Activated T-helper 17 cell treated with anti-CD3 and anti-CD28 coated beads, Interleukin-2, amount 50 U/mL, for 72 hours (primary cell): ENCODE measurements around the gene LRP10. TPM values are rescaled to one million over a fixed set of nuclear protein-coding genes. Genes with fewer than 3 reads are reported as not detected.
"Not testable (repeated sequence)": the region's sequence is repeated elsewhere in the genome, so short reads cannot be mapped to it uniquely, and the experiment has no call there.

Experiments used
- ATAC-seq: fragments of 150-1000 bp; cut with Tn5 transposase; replicated peaks from 2 replicates; pipeline ENCODE4 v1.10.0; 2021; ENCODE audit warnings: mild to moderate bottlenecking, moderate library complexity
- H3K27ac Mint-ChIP-seq: one replicate; pipeline ENCODE4 v1.8.0; 2022; ENCODE audit warnings: mixed read lengths
- H3K27me3 Mint-ChIP-seq: one replicate; pipeline ENCODE4 v1.8.0; 2022; ENCODE audit warnings: mixed read lengths
- H3K36me3 Mint-ChIP-seq: one replicate; pipeline ENCODE4 v1.8.0; 2022; ENCODE audit warnings: low read depth, mild to moderate bottlenecking, mixed read lengths
- H3K4me1 Mint-ChIP-seq: one replicate; pipeline ENCODE4 v1.8.0; 2022; ENCODE audit warnings: mixed read lengths
- H3K4me3 Mint-ChIP-seq: one replicate; pipeline ENCODE4 v1.8.0; 2022; ENCODE audit warnings: mild to moderate bottlenecking, mixed read lengths
- H3K9me3 Mint-ChIP-seq: one replicate; pipeline ENCODE4 v1.8.0; 2022; ENCODE audit warnings: mixed read lengths
- total RNA-seq, 2 donors: library from RNA; stranded (reverse); gene quantifications; one replicate each; pipeline ENCODE4 v1.2.3, GENCODE V29; 2022

The LRP10 gene
- total RNA-seq, 2 donors from 2014 or later = 61.3 to 78.1 TPM

GRCh38 chr14:22848351-22849164 is 23.0 kb upstream of the LRP10 start:
- peak overlapping the region; percentile 9 for H3K27ac Mint-ChIP-seq
- H3K9me3 Mint-ChIP-seq = no peaks in the 10 kb centered on the region
- H3K27me3 Mint-ChIP-seq = peaks cover 9% of the 10 kb centered on the region
- no peaks in the 10 kb centered on the region for H3K36me3 Mint-ChIP-seq
- H3K4me3 Mint-ChIP-seq = no peak overlapping the region
- ATAC-seq = no peak
- H3K4me1 Mint-ChIP-seq = peaks cover 10% of the 10 kb centered on the region

- H3K4me1 Mint-ChIP-seq = peaks cover 10% of the 10 kb centered on the region
- H3K4me3 Mint-ChIP-seq = no peak overlapping the region
- H3K9me3 Mint-ChIP-seq = no peaks in the 10 kb centered on the region
- H3K27ac Mint-ChIP-seq = no peak overlapping the region
- peaks cover 9% of the 10 kb centered on the region for H3K27me3 Mint-ChIP-seq
- no peaks in the 10 kb centered on the region for H3K36me3 Mint-ChIP-seq
- ATAC-seq = no peak
Measured at GRCh38 chr14:22849212-22849819, 22.2 kb upstream of the LRP10 start.

GRCh38 chr14:22850944-22851764 is 20.4 kb upstream of the LRP10 start:
- no peaks in the 10 kb centered on the region for H3K36me3 Mint-ChIP-seq
- H3K4me3 Mint-ChIP-seq = peak overlapping the region; percentile 50
- peaks cover 11% of the 10 kb centered on the region for H3K4me1 Mint-ChIP-seq
- peak; percentile 91 for ATAC-seq
- no peaks in the 10 kb centered on the region for H3K9me3 Mint-ChIP-seq
- peaks cover 5% of the 10 kb centered on the region for H3K27me3 Mint-ChIP-seq
- peak overlapping the region; percentile 56 for H3K27ac Mint-ChIP-seq

- H3K27me3 Mint-ChIP-seq, H3K36me3 Mint-ChIP-seq, H3K9me3 Mint-ChIP-seq, H3K27ac Mint-ChIP-seq, H3K4me3 Mint-ChIP-seq, ATAC-seq: not testable (repeated sequence)
- H3K4me1 Mint-ChIP-seq = peaks cover 13% of the 10 kb centered on the region
Measured at GRCh38 chr14:22852178-22852577, 19.4 kb upstream of the LRP10 start.

DNA sequence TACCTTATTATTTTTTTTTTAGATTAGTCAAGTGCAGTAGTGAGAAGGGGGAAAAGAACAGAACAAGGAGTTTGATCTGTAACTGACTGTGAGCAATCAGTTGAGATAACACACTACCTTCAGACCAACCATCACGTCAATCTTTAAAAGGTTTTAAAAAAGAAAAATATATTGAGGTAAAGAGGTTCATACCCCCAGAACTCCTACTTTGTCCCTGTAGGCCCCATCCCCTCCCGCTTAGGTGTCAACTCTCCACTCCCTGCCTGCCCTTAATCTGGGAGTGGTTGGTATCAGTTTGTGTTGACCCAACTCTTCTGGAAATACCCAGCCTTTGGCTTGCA is 19.0 kb upstream of the LRP10 start:
- peaks cover 13% of the 10 kb centered on the region for H3K4me1 Mint-ChIP-seq
- H3K9me3 Mint-ChIP-seq = no peaks in the 10 kb centered on the region
- no peak for ATAC-seq
- peak overlapping the region; percentile 80 for H3K4me3 Mint-ChIP-seq
- H3K27ac Mint-ChIP-seq = peak overlapping the region; percentile 82
- peaks cover 5% of the 10 kb centered on the region for H3K27me3 Mint-ChIP-seq
- H3K36me3 Mint-ChIP-seq = no peaks in the 10 kb centered on the region

- H3K36me3 Mint-ChIP-seq = no peaks in the 10 kb centered on the region
- H3K4me3 Mint-ChIP-seq = peak overlapping the region; percentile 80
- H3K27ac Mint-ChIP-seq = peak overlapping the region; percentile 82
- H3K4me1 Mint-ChIP-seq = peaks cover 15% of the 10 kb centered on the region
- ATAC-seq = peak; percentile 70
- H3K9me3 Mint-ChIP-seq = no peaks in the 10 kb centered on the region
- peaks cover 5% of the 10 kb centered on the region for H3K27me3 Mint-ChIP-seq
Measured at GRCh38 chr14:22852940-22853767, 18.4 kb upstream of the LRP10 start.

DNA sequence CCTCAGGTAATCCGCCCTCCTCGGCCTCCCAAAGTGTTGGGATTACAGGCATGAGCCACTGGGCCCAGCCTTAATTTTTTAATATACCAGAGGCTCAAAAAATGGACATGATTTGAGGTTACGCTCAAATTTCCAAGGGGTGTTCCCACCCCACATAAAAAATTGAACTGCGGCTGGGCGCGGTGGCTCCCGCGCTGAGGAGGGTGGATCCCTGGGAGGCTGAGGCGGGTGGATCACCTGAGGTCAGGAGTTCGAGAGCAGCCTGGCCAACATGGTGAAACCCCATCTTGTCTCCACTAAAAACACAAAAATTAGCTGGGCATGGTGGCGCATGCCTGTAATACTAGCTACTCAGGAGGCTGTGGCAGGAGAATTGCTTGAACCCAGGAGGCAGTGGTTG is 17.2 kb upstream of the LRP10 start:
- not testable (repeated sequence) for H3K36me3 Mint-ChIP-seq, H3K27ac Mint-ChIP-seq, H3K27me3 Mint-ChIP-seq, H3K9me3 Mint-ChIP-seq, ATAC-seq, H3K4me3 Mint-ChIP-seq
- peaks cover 22% of the 10 kb centered on the region for H3K4me1 Mint-ChIP-seq

- Mint-ChIP-seq H3K4me1 (peaks cover 22% of the 10 kb centered on the region), H3K27me3 (peaks cover 5% of the 10 kb centered on the region), H3K9me3 (no peaks in the 10 kb centered on the region), H3K36me3 (no peaks in the 10 kb centered on the region), H3K4me3 (no peak overlapping the region), H3K27ac (no peak overlapping the region)
- no peak for ATAC-seq
Measured at GRCh38 chr14:22854963-22855724, 16.4 kb upstream of the LRP10 start.

- Mint-ChIP-seq H3K9me3 (no peaks in the 10 kb centered on the region), H3K36me3 (no peaks in the 10 kb centered on the region), H3K4me1 (peaks cover 18% of the 10 kb centered on the region), H3K27me3 (peaks cover 5% of the 10 kb centered on the region), H3K4me3 (no peak overlapping the region), H3K27ac (no peak overlapping the region)
- ATAC-seq = no peak
Measured at GRCh38 chr14:22856428-22856827, 15.1 kb upstream of the LRP10 start.

DNA sequence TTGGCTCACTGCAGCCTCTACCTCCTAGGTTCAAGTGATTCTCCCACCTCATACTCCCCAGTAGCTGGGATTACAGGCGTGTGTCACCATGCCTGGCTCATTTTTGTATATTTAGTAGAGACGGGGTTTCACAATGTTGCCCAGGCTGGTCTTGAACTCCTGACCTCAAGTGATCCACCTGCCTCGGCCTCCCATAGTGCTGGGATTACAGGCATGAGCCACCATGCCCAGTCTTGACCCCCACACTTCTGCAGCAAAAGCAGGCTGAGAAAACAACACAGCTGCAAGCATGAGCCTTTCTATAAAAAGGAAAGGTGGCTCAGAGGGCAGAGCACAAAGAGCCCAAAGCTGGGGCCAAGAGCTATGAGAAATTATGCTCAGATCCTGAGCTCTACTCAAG is 11.2 kb upstream of the LRP10 start:
- H3K27ac Mint-ChIP-seq, H3K27me3 Mint-ChIP-seq, ATAC-seq, H3K36me3 Mint-ChIP-seq, H3K9me3 Mint-ChIP-seq, H3K4me3 Mint-ChIP-seq: not testable (repeated sequence)
- H3K4me1 Mint-ChIP-seq = peaks cover 12% of the 10 kb centered on the region

DNA sequence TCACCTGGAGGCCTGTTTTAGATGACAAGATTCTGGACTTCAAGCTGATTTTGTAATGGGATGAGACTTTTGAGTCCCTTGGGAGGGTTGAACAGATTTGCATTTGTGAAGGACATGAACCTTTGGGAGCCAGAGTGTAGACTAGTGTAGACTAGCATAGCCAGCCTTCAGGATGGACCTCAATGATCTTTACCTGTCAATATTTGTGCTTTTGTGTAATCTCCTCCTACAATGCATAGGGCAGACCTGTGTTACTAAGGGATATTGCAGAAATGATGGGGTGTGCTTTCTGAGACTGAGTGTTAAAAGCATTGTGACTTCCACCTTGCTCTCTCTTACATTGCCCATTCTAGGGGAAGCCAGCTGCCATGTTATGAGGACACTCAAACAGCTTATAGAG is 9.9 kb upstream of the LRP10 start:
- no peak for ATAC-seq
- Mint-ChIP-seq H3K4me3 (no peak overlapping the region), H3K9me3 (no peaks in the 10 kb centered on the region), H3K27me3 (no peaks in the 10 kb centered on the region), H3K4me1 (peaks cover 12% of the 10 kb centered on the region), H3K27ac (no peak overlapping the region), H3K36me3 (no peaks in the 10 kb centered on the region)

DNA sequence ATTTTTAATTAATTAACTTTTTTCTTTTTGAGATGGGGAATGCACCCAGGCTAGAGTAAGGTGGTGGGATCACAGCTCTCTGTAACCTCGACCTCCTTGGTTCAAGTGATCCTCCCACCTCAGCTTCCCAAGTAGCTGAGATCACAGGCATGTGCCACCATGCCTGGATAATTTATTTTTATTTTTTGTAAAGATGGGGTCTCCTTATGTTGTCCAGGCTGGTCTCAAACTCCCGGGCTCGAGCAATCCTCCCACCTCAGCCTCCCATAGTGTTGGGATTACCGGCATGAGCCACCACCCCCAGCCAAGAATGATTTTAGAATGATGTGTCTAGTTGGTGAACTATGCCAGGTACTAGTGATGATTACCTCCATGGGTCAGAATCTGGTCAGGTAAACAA is 6.6 kb upstream of the LRP10 start:
- H3K27me3 Mint-ChIP-seq = no peaks in the 10 kb centered on the region
- H3K9me3 Mint-ChIP-seq = no peaks in the 10 kb centered on the region
- H3K4me3 Mint-ChIP-seq = no peak overlapping the region
- no peaks in the 10 kb centered on the region for H3K36me3 Mint-ChIP-seq
- H3K27ac Mint-ChIP-seq = no peak overlapping the region
- no peak for ATAC-seq
- peaks cover 6% of the 10 kb centered on the region for H3K4me1 Mint-ChIP-seq

GRCh38 chr14:22865424-22866405 is 5.8 kb upstream of the LRP10 start:
- Mint-ChIP-seq H3K4me1 (peaks cover 8% of the 10 kb centered on the region), H3K36me3 (no peaks in the 10 kb centered on the region), H3K4me3 (no peak overlapping the region), H3K9me3 (no peaks in the 10 kb centered on the region), H3K27ac (peak overlapping the region; percentile 76), H3K27me3 (no peaks in the 10 kb centered on the region)
- no peak for ATAC-seq
